Prostate gland (tissue), 2 donors: ENCODE measurements around the gene TPST2. TPM values are rescaled to one million over a fixed set of nuclear protein-coding genes. Genes with fewer than 3 reads are reported as not detected.

Source experiments
- DNase-seq: peaks from one replicate; pipeline ENCODE4 v3.0.0-alpha.2; 2019; ENCODE audit warnings: low spot score
- H3K27ac ChIP-seq, 2 donors: fragments of 200-600 bp; sonication (generic); 2 replicates each; pipeline ENCODE4 v1.5.1; 2017 to 2019
- H3K27me3 ChIP-seq: fragments of 200-600 bp; sonication (generic); replicated peaks from 2 replicates; pipeline ENCODE4 v1.5.1; 2019; ENCODE audit not compliant: insufficient read depth
- H3K36me3 ChIP-seq, 2 donors: fragments of 200-600 bp; sonication (generic); 1 replicate in 1 of 2; 2 replicates in 1 of 2; pipeline versions ENCODE4 v1.5.1 to v1.8.1; 2017 to 2019
- H3K4me1 ChIP-seq: fragments of 200-600 bp; sonication (generic); replicated peaks from 2 replicates; pipeline ENCODE4 v1.5.1; 2019
- H3K4me3 ChIP-seq, 2 donors: fragments of 200-600 bp; sonication (generic); 2 replicates each; pipeline ENCODE4 v1.5.1; 2017 to 2019
- H3K9me3 ChIP-seq: fragments of 200-600 bp; sonication (generic); 2 replicates; pipeline ENCODE4 v1.5.1; 2017
- CTCF ChIP-seq, 4 experiments: fragments of 200-600 bp in 2 of 4; fragments of 450-650 bp in 2 of 4; sonication (generic) in 2 of 4; IDR thresholded peaks; 1 replicate in 3 of 4; 2 replicates in 1 of 4; pipeline ENCODE4 v1.5.1; 2016 to 2019; ENCODE audit warnings: antibody characterized with exemption in 4 of 4, mild to moderate bottlenecking in 2 of 4, moderate library complexity in 2 of 4
- POLR2A ChIP-seq: fragments of 450-650 bp; IDR thresholded peaks from one replicate; pipeline ENCODE4 v1.6.1; 2016; ENCODE audit warnings: antibody characterized with exemption, mild to moderate bottlenecking
- POLR2AphosphoS5 ChIP-seq: sonication (generic); formaldehyde crosslinking; IDR thresholded peaks from one replicate; pipeline ENCODE4 v1.6.1; 2017; ENCODE audit warnings: antibody characterized with exemption
- WGBS: methylation state at CpG from one replicate; pipeline ENCODE4 v1.1.5; 2018; 5-methylcytosine and 5-hydroxymethylcytosine counted together
- intact Hi-C: fragments of 100-400 bp; cut with DNase I; formaldehyde crosslinking; loops from one replicate; pipeline ENCODE4 v1.14.2; 2022
- total RNA-seq, 2 donors: library from RNA; depleted of rRNA; stranded (reverse); fragments of >200 nt; gene quantifications; one replicate each; pipeline ENCODE4 v1.1.0, GENCODE V29; 2016

Gene TPST2
- total RNA-seq, 2 donors from 2014 or later = 49.4 to 200 TPM

- Histone ChIP-seq H3K4me3 (no peak overlapping the region), H3K9me3 (no peaks in the 10 kb centered on the region), H3K27ac (no peak overlapping the region), H3K36me3 (no peaks in the 10 kb centered on the region), H3K27me3 (no peaks in the 10 kb centered on the region), H3K4me1 (no peaks in the 10 kb centered on the region)
- TF ChIP-seq POLR2A (no peak), POLR2AphosphoS5 (peak; percentile 53), CTCF (IDR thresholded peaks at IDR 0.05) (no peak)
- intact Hi-C loops = no loop called here
- DNase-seq = peak; percentile 60
- 54% methylated on average over 9 of the region's 9 CpGs for WGBS
These were observed 28.0 kb downstream of the TPST2 start for GRCh38 chr22:26561756-26562417.

- no peaks in the 10 kb centered on the region for H3K36me3 ChIP-seq
- H3K9me3 ChIP-seq = no peaks in the 10 kb centered on the region
- TF ChIP-seq CTCF (IDR thresholded peaks at IDR 0.05) = no peak
- no peak for DNase-seq
- H3K27me3 ChIP-seq = no peaks in the 10 kb centered on the region
- no peak overlapping the region for H3K4me3 ChIP-seq
- 90% methylated on average over 13 of the region's 13 CpGs for WGBS
- intact Hi-C loops = no loop called here
- H3K27ac ChIP-seq = no peak overlapping the region
- H3K4me1 ChIP-seq = no peaks in the 10 kb centered on the region
These were observed 29.9 kb downstream of the TPST2 start for GRCh38 chr22:26559961-26560575.

GRCh38 chr22:26558248-26558895, 31.6 kb downstream of the TPST2 start:
- no peaks in the 10 kb centered on the region for H3K4me1 ChIP-seq
- no peaks in the 10 kb centered on the region for H3K27me3 ChIP-seq
- DNase-seq = no peak
- no peaks in the 10 kb centered on the region for H3K36me3 ChIP-seq
- H3K9me3 ChIP-seq = no peaks in the 10 kb centered on the region
- TF ChIP-seq POLR2A (no peak), CTCF (IDR thresholded peaks at IDR 0.05) (no peak), POLR2AphosphoS5 (no peak)
- H3K27ac ChIP-seq = no peak overlapping the region
- H3K4me3 ChIP-seq = no peak overlapping the region
- intact Hi-C loops = no loop called here
- 60% methylated on average over 3 of the region's 3 CpGs for WGBS

- H3K9me3 ChIP-seq = no peaks in the 10 kb centered on the region
- H3K4me3 ChIP-seq = no peak overlapping the region
- no peak for TF ChIP-seq POLR2AphosphoS5
- TF ChIP-seq CTCF (IDR thresholded peaks at IDR 0.05) = no peak
- no peak for TF ChIP-seq POLR2A
- DNase-seq = no peak
- H3K4me1 ChIP-seq = no peaks in the 10 kb centered on the region
- H3K27me3 ChIP-seq = no peaks in the 10 kb centered on the region
- H3K27ac ChIP-seq = no peak overlapping the region
- H3K36me3 ChIP-seq = no peaks in the 10 kb centered on the region
- intact Hi-C loops = no loop called here
- 93% methylated on average over 5 of the region's 5 CpGs for WGBS
These were observed 33.0 kb downstream of the TPST2 start for GRCh38 chr22:26556904-26557303.
